ENCODE data around the gene IRF9.

DNA sequence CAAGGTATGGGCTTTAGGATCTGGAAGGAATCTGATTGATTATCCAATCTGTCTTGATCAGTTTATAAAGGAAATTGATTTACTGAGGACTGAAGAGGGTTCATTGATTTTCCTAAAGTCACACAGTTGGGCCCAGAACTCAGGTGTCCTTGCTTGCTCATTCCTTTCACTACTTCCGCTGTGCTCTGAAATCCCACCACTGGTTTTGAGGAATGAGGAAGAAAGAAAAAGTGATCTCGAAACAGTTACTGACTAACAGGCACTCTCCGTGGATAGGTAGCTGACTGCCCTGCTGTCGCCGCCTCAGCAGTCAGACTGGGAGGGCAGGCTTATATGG lies 30.7 kb upstream of the IRF9 start, which contains the start of gene FITM1:
- TF ChIP-seq, protein P1, sequence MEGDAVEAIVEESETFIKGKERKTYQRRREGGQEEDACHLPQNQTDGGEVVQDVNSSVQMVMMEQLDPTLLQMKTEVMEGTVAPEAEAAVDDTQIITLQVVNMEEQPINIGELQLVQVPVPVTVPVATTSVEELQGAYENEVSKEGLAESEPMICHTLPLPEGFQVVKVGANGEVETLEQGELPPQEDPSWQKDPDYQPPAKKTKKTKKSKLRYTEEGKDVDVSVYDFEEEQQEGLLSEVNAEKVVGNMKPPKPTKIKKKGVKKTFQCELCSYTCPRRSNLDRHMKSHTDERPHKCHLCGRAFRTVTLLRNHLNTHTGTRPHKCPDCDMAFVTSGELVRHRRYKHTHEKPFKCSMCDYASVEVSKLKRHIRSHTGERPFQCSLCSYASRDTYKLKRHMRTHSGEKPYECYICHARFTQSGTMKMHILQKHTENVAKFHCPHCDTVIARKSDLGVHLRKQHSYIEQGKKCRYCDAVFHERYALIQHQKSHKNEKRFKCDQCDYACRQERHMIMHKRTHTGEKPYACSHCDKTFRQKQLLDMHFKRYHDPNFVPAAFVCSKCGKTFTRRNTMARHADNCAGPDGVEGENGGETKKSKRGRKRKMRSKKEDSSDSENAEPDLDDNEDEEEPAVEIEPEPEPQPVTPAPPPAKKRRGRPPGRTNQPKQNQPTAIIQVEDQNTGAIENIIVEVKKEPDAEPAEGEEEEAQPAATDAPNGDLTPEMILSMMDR (CRISPR knock-in tag; IDR thresholded peaks at IDR 0.05), result no peak
- TF ChIP-seq SOX5 (CRISPR knock-in tag; IDR thresholded peaks at IDR 0.05; ENCODE audit: borderline replicate concordance) (no peak), SRSF4 (IDR thresholded peaks at IDR 0.05; ENCODE audit: low read depth, low read length, poor library complexity, severe bottlenecking) (no peak)

Data from HepG2 (cell line).